ENCODE results near the gene ERC1.

The ERC1 gene

GRCh38 chr12:1532375-1533165 lies 541.5 kb downstream of the ERC1 start:
- TF ChIP-seq, protein P1, sequence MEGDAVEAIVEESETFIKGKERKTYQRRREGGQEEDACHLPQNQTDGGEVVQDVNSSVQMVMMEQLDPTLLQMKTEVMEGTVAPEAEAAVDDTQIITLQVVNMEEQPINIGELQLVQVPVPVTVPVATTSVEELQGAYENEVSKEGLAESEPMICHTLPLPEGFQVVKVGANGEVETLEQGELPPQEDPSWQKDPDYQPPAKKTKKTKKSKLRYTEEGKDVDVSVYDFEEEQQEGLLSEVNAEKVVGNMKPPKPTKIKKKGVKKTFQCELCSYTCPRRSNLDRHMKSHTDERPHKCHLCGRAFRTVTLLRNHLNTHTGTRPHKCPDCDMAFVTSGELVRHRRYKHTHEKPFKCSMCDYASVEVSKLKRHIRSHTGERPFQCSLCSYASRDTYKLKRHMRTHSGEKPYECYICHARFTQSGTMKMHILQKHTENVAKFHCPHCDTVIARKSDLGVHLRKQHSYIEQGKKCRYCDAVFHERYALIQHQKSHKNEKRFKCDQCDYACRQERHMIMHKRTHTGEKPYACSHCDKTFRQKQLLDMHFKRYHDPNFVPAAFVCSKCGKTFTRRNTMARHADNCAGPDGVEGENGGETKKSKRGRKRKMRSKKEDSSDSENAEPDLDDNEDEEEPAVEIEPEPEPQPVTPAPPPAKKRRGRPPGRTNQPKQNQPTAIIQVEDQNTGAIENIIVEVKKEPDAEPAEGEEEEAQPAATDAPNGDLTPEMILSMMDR (conservative IDR thresholded peaks at IDR 0.05; ENCODE audit: low read depth) = no peak
- ChIA-PET POLR2A (ENCODE audit: low non-redundant PET) (no interaction called here), CTCF (interaction anchor here (0.6 to 0.8 kb wide), 2 partner anchors 9 to 306 kb away, joined by 3 read pairs; no protein-coding TSS in a partner anchor)
- DNase-seq (ENCODE audit: low spot score) = no peak
- no peak overlapping the region for H3K27ac ChIP-seq

DNA sequence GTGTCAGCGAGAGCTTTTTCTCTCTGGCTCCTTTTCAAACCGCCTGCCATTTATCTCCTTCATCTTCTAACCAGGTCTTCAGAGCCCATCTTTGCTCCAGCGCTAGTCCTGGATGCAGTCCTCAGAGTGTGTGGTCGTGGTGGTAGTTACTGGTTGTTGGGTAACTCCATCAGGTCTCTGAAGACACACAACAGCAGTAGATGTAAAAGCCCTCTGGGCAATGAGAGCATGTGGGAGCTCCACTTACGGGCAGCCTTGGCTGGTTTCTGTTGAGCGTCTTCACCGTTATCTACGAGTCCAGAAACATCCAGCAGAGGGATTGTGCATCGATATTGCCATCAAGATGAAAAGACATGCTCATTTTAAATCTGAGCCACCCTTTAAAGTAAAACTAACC lies 542.2 kb downstream of the ERC1 start:
- H3K27ac ChIP-seq = no peak overlapping the region
- ChIA-PET CTCF (interaction anchor here (0.6 to 0.8 kb wide), 2 partner anchors 10 to 307 kb away, joined by 3 read pairs; no protein-coding TSS in a partner anchor), POLR2A (ENCODE audit: low non-redundant PET) (no interaction called here)
- DNase-seq (ENCODE audit: low spot score) = no peak
- TF ChIP-seq, protein P1 (conservative IDR thresholded peaks at IDR 0.05; ENCODE audit: low read depth) = no peak

GRCh38 chr12:1533602-1534304 lies 542.7 kb downstream of the ERC1 start:
- ChIA-PET CTCF (interaction anchor here (0.6 to 0.8 kb wide), 2 partner anchors 10 to 307 kb away, joined by 3 read pairs; no protein-coding TSS in a partner anchor), POLR2A (ENCODE audit: low non-redundant PET) (interaction anchor here (0.6 kb wide), 1 partner anchor 259 kb away, joined by 3 read pairs; no protein-coding TSS in a partner anchor)
- TF ChIP-seq, protein P1 (conservative IDR thresholded peaks at IDR 0.05; ENCODE audit: low read depth) = no peak
- no peak for DNase-seq (ENCODE audit: low spot score)
- no peak overlapping the region for H3K27ac ChIP-seq

GRCh38 chr12:1534748-1535147 lies 543.7 kb downstream of the ERC1 start:
- ChIA-PET CTCF (no interaction called here), POLR2A (ENCODE audit: low non-redundant PET) (no interaction called here)
- DNase-seq (ENCODE audit: low spot score) = no peak
- no peak overlapping the region for H3K27ac ChIP-seq
- TF ChIP-seq, protein P1 (conservative IDR thresholded peaks at IDR 0.05; ENCODE audit: low read depth) = no peak

- ChIA-PET POLR2A (ENCODE audit: low non-redundant PET) (no interaction called here), CTCF (no interaction called here)
- H3K27ac ChIP-seq = no peak overlapping the region
- TF ChIP-seq, protein P1 (conservative IDR thresholded peaks at IDR 0.05; ENCODE audit: low read depth) = no peak
- DNase-seq (ENCODE audit: low spot score) = no peak
These were observed 545.8 kb downstream of the ERC1 start for GRCh38 chr12:1536817-1537216.

GRCh38 chr12:1539135-1539534 lies 548.1 kb downstream of the ERC1 start:
- ChIA-PET POLR2A (ENCODE audit: low non-redundant PET) (no interaction called here), CTCF (no interaction called here)
- DNase-seq (ENCODE audit: low spot score) = no peak
- TF ChIP-seq, protein P1 (conservative IDR thresholded peaks at IDR 0.05; ENCODE audit: low read depth) = no peak
- H3K27ac ChIP-seq = no peak overlapping the region

Data from RWPE1 (cell line).